Karpas-422 (cell line): ENCODE results near the gene CARMIL1. TPM values are rescaled to one million over a fixed set of nuclear protein-coding genes. Genes with fewer than 3 reads are reported as not detected.
"Not testable (repeated sequence)": the region's sequence is repeated elsewhere in the genome, so short reads cannot be mapped to it uniquely, and the experiment has no call there.

Source experiments
- DNase-seq: peaks from one replicate; pipeline ENCODE4 v3.0.0-alpha.2; 2015
- H2AFZ ChIP-seq: fragments of 200-600 bp; sonication (generic); 2 replicates; pipeline ENCODE4 v1.6.1; 2014; ENCODE audit warnings: antibody characterized with exemption, low read length, mixed read lengths
- H3K27ac ChIP-seq: fragments of 200-600 bp; sonication (generic); 2 replicates; pipeline ENCODE4 v1.5.1; 2014; ENCODE audit warnings: mild to moderate bottlenecking, low read length, moderate library complexity
- H3K27me3 ChIP-seq: fragments of 200-600 bp; sonication (generic); 2 replicates; pipeline ENCODE4 v1.6.1; 2014; ENCODE audit warnings: low read length, mixed read lengths
- H3K36me3 ChIP-seq: fragments of 200-600 bp; sonication (generic); 2 replicates; pipeline ENCODE4 v1.6.1; 2014; ENCODE audit warnings: low read length, mixed read lengths; ENCODE audit not compliant: insufficient read depth
- H3K4me1 ChIP-seq: fragments of 200-600 bp; sonication (generic); 2 replicates; pipeline ENCODE4 v1.6.1; 2014; ENCODE audit warnings: mild to moderate bottlenecking, low read length, mixed read lengths
- H3K4me2 ChIP-seq: fragments of 200-600 bp; sonication (generic); 2 replicates; pipeline ENCODE4 v1.6.1; 2014; ENCODE audit warnings: low read length, low read depth, mild to moderate bottlenecking; ENCODE audit not compliant: poor library complexity, severe bottlenecking
- H3K4me3 ChIP-seq: fragments of 200-600 bp; sonication (generic); 2 replicates; pipeline ENCODE4 v1.5.1; 2014; ENCODE audit warnings: mild to moderate bottlenecking, antibody characterized with exemption, low read length, mixed read lengths
- H3K79me2 ChIP-seq: fragments of 200-600 bp; sonication (generic); 2 replicates; pipeline ENCODE4 v1.6.1; 2014; ENCODE audit warnings: mild to moderate bottlenecking, low read length, mixed read lengths
- H3K9ac ChIP-seq: fragments of 200-600 bp; sonication (generic); 2 replicates; pipeline ENCODE4 v1.6.0; 2014; ENCODE audit warnings: low read length
- H3K9me2 ChIP-seq: fragments of 200-600 bp; sonication (generic), shearing (Covaris generic); replicated peaks from 2 replicates; pipeline ENCODE4 v1.6.0; 2014; ENCODE audit warnings: mild to moderate bottlenecking, low read length, moderate library complexity; ENCODE audit not compliant: insufficient read depth
- H3K9me3 ChIP-seq: fragments of 300-700, 200-600 bp; sonication (generic); 2 replicates; pipeline ENCODE4 v1.6.1; 2014; ENCODE audit warnings: low read length, mixed read lengths
- H4K20me1 ChIP-seq: fragments of 200-600 bp; sonication (generic); 2 replicates; pipeline ENCODE4 v1.6.1; 2014; ENCODE audit warnings: mild to moderate bottlenecking, antibody characterized with exemption, low read length, low read depth; ENCODE audit not compliant: insufficient read depth
- total RNA-seq: library from RNA; depleted of rRNA; stranded (reverse); fragments of >200 nt; shearing (Covaris generic); gene quantifications from 2 replicates; pipeline ENCODE4 v1.2.3, GENCODE V29; 2014; ENCODE audit warnings: low replicate concordance

The CARMIL1 gene
- total RNA-seq, 1 experiment from 2014 or later: 0.04 TPM

DNA sequence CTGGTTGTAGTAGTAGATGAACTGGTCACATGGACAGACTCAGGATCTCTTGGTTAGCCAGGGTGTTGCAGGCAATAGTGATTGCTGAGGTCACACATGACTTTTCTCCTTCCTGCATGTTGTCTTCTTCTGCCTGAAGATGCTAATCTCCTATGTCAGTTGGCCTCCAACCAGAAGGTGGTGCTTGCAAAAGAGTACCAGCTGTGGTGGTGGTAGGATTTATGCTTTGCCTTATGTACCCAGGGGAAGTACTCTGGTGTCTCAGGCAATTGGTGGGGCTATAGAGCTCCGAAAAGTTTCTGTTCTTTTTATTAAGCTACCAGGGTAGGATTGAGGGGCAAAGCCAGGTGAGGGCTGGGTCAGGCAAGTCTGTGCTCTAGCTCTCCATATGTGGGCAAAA, 98.5 kb downstream of the CARMIL1 start:
- Histone ChIP-seq H3K9me3 (no peaks in the 10 kb centered on the region), H3K9me2 (no peaks in the 10 kb centered on the region), H4K20me1 (no peaks in the 10 kb centered on the region), H2AFZ (no peak overlapping the region), H3K4me3 (no peak overlapping the region), H3K36me3 (no peaks in the 10 kb centered on the region), H3K27me3 (no peaks in the 10 kb centered on the region), H3K4me2 (no peak overlapping the region), H3K79me2 (no peaks in the 10 kb centered on the region), H3K9ac (no peak overlapping the region), H3K27ac (no peak overlapping the region), H3K4me1 (no peaks in the 10 kb centered on the region)
- no peak for DNase-seq

DNA sequence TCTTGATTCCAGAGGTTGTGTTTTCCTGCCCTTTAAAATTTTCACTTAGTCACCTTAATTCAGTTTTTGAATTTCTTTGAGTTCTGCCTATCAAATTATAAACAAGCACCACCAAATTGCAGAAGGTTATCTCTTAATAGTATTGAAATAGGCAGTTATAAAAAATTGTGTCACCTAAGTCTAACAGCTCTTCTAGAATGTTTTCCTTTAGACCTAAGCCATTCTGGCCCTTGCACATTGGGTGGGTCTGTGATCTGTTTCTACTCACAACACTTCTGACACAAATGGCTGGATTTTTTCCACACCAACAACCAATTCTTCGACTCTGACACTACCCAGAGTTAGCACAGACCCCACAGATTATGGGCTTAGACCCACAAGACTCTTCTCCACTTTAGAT, 101.9 kb downstream of the CARMIL1 start:
- no peak overlapping the region for H3K27ac ChIP-seq
- no peak overlapping the region for H3K4me3 ChIP-seq
- no peak overlapping the region for H3K9ac ChIP-seq
- no peak for DNase-seq
- H3K9me2 ChIP-seq: no peaks in the 10 kb centered on the region
- H3K36me3 ChIP-seq: no peaks in the 10 kb centered on the region
- H3K27me3 ChIP-seq: no peaks in the 10 kb centered on the region
- no peak overlapping the region for H2AFZ ChIP-seq
- no peaks in the 10 kb centered on the region for H3K4me1 ChIP-seq
- no peak overlapping the region for H3K4me2 ChIP-seq
- no peaks in the 10 kb centered on the region for H3K79me2 ChIP-seq
- no peaks in the 10 kb centered on the region for H3K9me3 ChIP-seq
- H4K20me1 ChIP-seq: no peaks in the 10 kb centered on the region

DNA sequence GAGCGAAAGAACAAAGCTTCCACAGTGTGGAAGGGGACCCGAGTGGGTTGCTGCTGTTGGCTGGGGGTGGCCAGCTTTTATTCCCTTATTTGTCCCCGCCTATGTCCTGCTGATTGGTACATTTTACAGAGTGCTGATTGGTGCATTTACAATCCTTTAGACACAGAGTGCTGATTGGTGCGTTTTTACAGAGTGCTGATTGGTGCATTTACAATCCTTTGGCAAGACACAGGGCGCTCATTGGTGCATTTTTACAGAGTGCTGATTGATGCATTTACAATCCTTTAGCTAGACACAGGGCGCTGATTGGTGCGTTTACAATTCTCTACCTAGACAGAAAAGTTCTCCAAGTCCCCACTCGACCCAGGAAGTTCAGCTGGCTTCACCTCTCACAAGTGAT, 103.3 kb downstream of the CARMIL1 start:
- DNase-seq, H3K9ac ChIP-seq, H3K9me2 ChIP-seq, H3K9me3 ChIP-seq, H3K27ac ChIP-seq, H3K36me3 ChIP-seq, H3K4me2 ChIP-seq, H2AFZ ChIP-seq, H3K27me3 ChIP-seq, H3K4me1 ChIP-seq, H3K4me3 ChIP-seq, H3K79me2 ChIP-seq, H4K20me1 ChIP-seq: not testable (repeated sequence)

DNA sequence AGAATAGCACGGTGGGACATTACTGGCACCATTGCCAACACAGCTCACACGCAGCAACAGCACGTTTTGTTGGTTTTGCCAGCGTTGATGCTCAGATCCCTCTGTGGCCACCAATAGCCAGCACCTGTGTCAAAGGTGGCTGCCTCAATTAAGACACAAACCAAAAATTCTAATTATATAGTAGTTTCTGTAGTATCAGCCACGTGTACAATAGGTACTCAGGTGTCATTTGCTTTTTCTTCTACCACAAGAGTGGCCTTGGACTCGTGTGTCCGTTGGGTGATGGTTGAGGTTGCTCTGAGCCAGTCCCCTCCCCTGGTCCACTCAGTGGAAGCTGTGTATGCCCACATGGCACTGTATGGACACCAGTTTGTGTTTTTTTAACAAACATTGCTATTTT, 105.1 kb downstream of the CARMIL1 start:
- no peak overlapping the region for H3K4me3 ChIP-seq
- H3K27me3 ChIP-seq: no peaks in the 10 kb centered on the region
- H3K27ac ChIP-seq: no peak overlapping the region
- no peaks in the 10 kb centered on the region for H3K4me1 ChIP-seq
- H3K79me2 ChIP-seq: no peaks in the 10 kb centered on the region
- DNase-seq: no peak
- no peak overlapping the region for H3K4me2 ChIP-seq
- no peak overlapping the region for H3K9ac ChIP-seq
- no peaks in the 10 kb centered on the region for H3K9me3 ChIP-seq
- no peak overlapping the region for H2AFZ ChIP-seq
- H3K36me3 ChIP-seq: no peaks in the 10 kb centered on the region
- H4K20me1 ChIP-seq: no peaks in the 10 kb centered on the region
- no peaks in the 10 kb centered on the region for H3K9me2 ChIP-seq

DNA sequence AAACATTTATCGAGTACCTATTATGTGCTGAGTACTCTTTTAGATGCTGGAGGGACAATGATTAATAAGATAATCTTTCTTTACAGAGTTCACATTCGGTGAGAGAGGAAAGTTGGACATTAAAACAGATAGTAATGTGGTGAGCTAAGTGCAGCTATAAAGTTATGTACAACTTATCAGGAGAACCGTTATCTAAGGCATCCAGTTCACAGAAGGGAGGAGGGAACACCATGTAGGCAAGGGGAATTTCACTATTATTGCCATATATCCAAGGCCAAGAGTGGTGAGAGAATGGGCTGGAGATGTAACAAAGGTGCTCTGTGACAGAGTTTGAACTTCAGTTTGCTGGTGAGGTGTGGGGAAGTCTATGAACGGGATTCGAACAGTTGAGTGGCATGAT, 105.8 kb downstream of the CARMIL1 start:
- Histone ChIP-seq H3K27me3 (no peaks in the 10 kb centered on the region), H3K9ac (no peak overlapping the region), H3K9me3 (no peaks in the 10 kb centered on the region), H3K4me3 (no peak overlapping the region), H3K4me2 (no peak overlapping the region), H3K9me2 (no peaks in the 10 kb centered on the region), H3K27ac (no peak overlapping the region), H2AFZ (no peak overlapping the region), H3K4me1 (no peaks in the 10 kb centered on the region), H4K20me1 (no peaks in the 10 kb centered on the region), H3K36me3 (no peaks in the 10 kb centered on the region), H3K79me2 (no peaks in the 10 kb centered on the region)
- DNase-seq: no peak

DNA sequence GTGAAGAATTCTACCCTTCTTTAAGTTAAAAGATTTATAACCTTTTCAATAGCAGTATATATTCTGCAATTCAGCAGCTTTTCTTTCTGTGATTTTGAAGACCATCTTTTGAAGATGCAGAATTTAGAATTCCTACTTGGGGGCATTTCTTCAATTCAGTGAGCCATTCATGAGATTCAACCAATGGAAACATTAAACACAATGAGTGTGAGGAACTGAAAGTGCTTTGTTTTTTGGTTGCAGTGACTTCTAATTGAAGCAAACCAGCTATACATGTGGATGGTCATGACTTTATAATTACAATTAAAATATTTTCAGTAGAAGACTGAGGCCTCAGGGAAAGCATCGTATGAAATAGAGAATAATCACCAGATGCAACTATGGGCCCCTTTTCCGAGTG, 108.3 kb downstream of the CARMIL1 start:
- no peaks in the 10 kb centered on the region for H3K27me3 ChIP-seq
- H3K9me2 ChIP-seq: no peaks in the 10 kb centered on the region
- no peak overlapping the region for H2AFZ ChIP-seq
- H3K9ac ChIP-seq: no peak overlapping the region
- H3K9me3 ChIP-seq: no peaks in the 10 kb centered on the region
- no peaks in the 10 kb centered on the region for H3K79me2 ChIP-seq
- H3K27ac ChIP-seq: no peak overlapping the region
- no peaks in the 10 kb centered on the region for H3K36me3 ChIP-seq
- H3K4me3 ChIP-seq: no peak overlapping the region
- H4K20me1 ChIP-seq: no peaks in the 10 kb centered on the region
- no peak for DNase-seq
- no peak overlapping the region for H3K4me2 ChIP-seq
- H3K4me1 ChIP-seq: no peaks in the 10 kb centered on the region

DNA sequence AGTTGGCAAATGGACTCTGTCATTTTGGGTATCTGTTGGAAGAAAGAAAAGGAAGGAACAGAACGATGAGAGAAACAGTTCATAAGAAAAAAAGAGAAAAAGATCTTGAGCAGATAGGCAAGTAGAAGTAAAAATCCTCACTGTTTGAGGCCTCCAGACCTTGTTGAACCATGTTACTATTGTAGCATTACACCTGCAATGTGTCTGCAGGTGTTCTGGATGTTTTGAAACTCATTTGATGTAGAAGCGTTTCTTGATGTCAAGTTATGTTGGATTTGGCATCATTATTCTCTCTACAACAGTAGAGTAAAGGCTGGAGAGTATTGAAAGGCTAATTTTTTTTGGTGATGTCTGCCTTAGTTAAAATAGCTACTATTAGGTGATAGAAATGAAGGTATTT, 108.7 kb downstream of the CARMIL1 start:
- no peak overlapping the region for H3K27ac ChIP-seq
- no peak overlapping the region for H3K4me2 ChIP-seq
- no peaks in the 10 kb centered on the region for H3K9me2 ChIP-seq
- H3K27me3 ChIP-seq: no peaks in the 10 kb centered on the region
- no peak for DNase-seq
- H2AFZ ChIP-seq: no peak overlapping the region
- H3K9me3 ChIP-seq: no peaks in the 10 kb centered on the region
- no peak overlapping the region for H3K9ac ChIP-seq
- H3K36me3 ChIP-seq: no peaks in the 10 kb centered on the region
- no peaks in the 10 kb centered on the region for H4K20me1 ChIP-seq
- no peak overlapping the region for H3K4me3 ChIP-seq
- no peaks in the 10 kb centered on the region for H3K4me1 ChIP-seq
- H3K79me2 ChIP-seq: no peaks in the 10 kb centered on the region

DNA sequence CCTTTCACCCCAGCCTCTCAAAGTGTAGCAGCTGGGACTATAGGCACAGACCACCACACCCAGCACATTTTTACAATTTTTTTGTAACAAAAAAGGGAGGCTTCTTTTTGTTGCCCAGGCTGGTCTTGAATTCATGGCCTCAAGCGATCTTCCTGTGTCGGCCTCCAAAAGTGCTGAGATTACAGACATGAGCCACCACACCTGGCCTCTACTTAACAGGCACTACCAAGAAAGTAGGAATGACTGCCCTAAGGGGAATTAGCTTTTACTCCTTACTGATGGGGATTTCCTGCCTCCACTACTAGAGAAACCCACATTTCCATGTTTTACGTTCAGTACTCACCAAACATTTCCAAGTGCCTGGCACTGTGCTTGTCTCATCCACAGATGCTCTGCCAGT, 109.6 kb downstream of the CARMIL1 start:
- H3K9ac ChIP-seq: no peak overlapping the region
- no peaks in the 10 kb centered on the region for H3K9me3 ChIP-seq
- H3K4me3 ChIP-seq: no peak overlapping the region
- H3K27ac ChIP-seq: no peak overlapping the region
- no peaks in the 10 kb centered on the region for H3K9me2 ChIP-seq
- no peaks in the 10 kb centered on the region for H3K4me1 ChIP-seq
- H3K27me3 ChIP-seq: no peaks in the 10 kb centered on the region
- DNase-seq: no peak
- H3K79me2 ChIP-seq: no peaks in the 10 kb centered on the region
- H2AFZ ChIP-seq: no peak overlapping the region
- no peaks in the 10 kb centered on the region for H4K20me1 ChIP-seq
- H3K4me2 ChIP-seq: no peak overlapping the region
- no peaks in the 10 kb centered on the region for H3K36me3 ChIP-seq

DNA sequence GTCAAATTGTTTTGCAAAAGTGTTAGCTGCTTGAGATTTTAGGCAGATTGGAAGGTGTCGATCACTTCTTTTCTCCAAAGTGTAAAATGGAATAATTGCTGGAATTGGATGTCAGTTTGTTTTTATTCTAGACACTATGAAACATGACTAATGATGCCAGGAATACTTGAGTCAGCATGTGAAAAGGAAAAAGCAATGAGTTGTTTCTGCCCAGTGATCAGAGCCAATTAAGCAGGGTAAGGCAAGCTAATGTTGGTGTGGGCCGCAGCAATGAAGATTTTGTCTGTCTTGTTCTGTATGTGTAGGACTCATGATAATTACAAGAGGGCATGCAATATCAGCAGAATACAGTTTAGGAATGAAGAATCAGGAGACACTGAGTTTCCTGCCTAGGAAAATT, 110.3 kb downstream of the CARMIL1 start:
- H4K20me1 ChIP-seq: no peaks in the 10 kb centered on the region
- H3K9me3 ChIP-seq: no peaks in the 10 kb centered on the region
- no peaks in the 10 kb centered on the region for H3K79me2 ChIP-seq
- no peaks in the 10 kb centered on the region for H3K4me1 ChIP-seq
- no peaks in the 10 kb centered on the region for H3K9me2 ChIP-seq
- H3K4me2 ChIP-seq: no peak overlapping the region
- no peak overlapping the region for H3K27ac ChIP-seq
- H3K36me3 ChIP-seq: no peaks in the 10 kb centered on the region
- no peak overlapping the region for H3K4me3 ChIP-seq
- peaks cover 4% of the 10 kb centered on the region; the same call in 1 of the 2 replicates for H3K27me3 ChIP-seq
- H2AFZ ChIP-seq: no peak overlapping the region
- H3K9ac ChIP-seq: no peak overlapping the region
- no peak for DNase-seq
